Measurements from ENCODE around the gene LAMP1. TPM values are rescaled to one million over a fixed set of nuclear protein-coding genes. Genes with fewer than 3 reads are reported as not detected.

LAMP1 gene
- total and polyA plus RNA-seq, 2 donors (not counting 1 experiment from before 2014, with no cell fraction given), result 52.1 to 96.1 TPM

DNA sequence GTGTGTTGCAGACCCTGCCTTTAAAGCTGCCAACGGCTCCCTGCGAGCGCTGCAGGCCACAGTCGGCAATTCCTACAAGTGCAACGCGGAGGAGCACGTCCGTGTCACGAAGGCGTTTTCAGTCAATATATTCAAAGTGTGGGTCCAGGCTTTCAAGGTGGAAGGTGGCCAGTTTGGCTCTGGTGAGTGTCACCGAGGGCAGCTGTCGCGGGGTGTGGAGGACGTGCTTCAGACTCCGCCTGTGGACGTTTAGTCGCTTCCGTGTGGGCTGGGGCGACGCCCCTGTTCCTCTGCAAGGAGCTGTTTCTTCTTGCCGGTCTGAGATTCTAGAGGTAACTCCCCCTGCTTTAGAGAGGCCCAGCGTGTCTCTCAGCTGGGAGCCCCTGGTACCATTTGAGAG lies 24.5 kb downstream of the LAMP1 start:
- Histone ChIP-seq H3K4me2 (replicated peaks; ENCODE audit: low read depth, low read length, poor library complexity, severe bottlenecking) (no peak overlapping the region), H3K9ac (ENCODE audit: low read length) (no peak overlapping the region), H3K9me3 (ENCODE audit: control extremely low read depth in 1 of 3, control insufficient read depth in 2 of 3, insufficient read depth in 1 of 3, low read length in 2 of 3) (peaks cover 0 to 7% (median 0%) of the 10 kb centered on the region in 3 donors), H3K4me3 (ENCODE audit: control extremely low read depth in 1 of 5, extremely low read depth in 1 of 5, insufficient read depth in 1 of 5, low read depth in 2 of 5, low read length in 4 of 5) (no peak overlapping the region), H3K36me3 (replicated peaks in 1 of 2; ENCODE audit: control extremely low read depth in 1 of 2, control insufficient read depth in 1 of 2, extremely low read depth in 1 of 2, insufficient read depth in 2 of 2, low read length in 1 of 2) (peaks cover 0 to 59% of the 10 kb centered on the region in 2 experiments), H2AFZ (ENCODE audit: insufficient read depth, low read depth, low read length, poor library complexity, severe bottlenecking) (no peak overlapping the region), H3K27me3 (replicated peaks in 1 of 4; ENCODE audit: control extremely low read depth in 1 of 4, control insufficient read depth in 3 of 4, insufficient read depth in 4 of 4, low read length in 3 of 4) (no peaks in the 10 kb centered on the region), H4K20me1 (ENCODE audit: control insufficient read depth, insufficient read depth, low read length, poor library complexity, severe bottlenecking) (peaks cover 14% of the 10 kb centered on the region), H3K27ac (ENCODE audit: low read length in 2 of 2) (no peak overlapping the region), H3K4me1 (ENCODE audit: control insufficient read depth in 2 of 2, insufficient read depth in 2 of 2, low read length in 2 of 2) (no peaks in the 10 kb centered on the region), H3K79me2 (ENCODE audit: control insufficient read depth, insufficient read depth, low read length) (peaks cover 4% of the 10 kb centered on the region)
- intact Hi-C loops (cut with micrococcal nuclease), result no loop called here
- POLR2A ChIA-PET, result no interaction called here
- Mint-ChIP-seq H3K9me3 (ENCODE audit: insufficient read depth) (no peaks in the 10 kb centered on the region), H3K4me1 (no peaks in the 10 kb centered on the region), H3K4me3 (no peak overlapping the region), H3K27ac (no peak overlapping the region), H3K27me3 (no peaks in the 10 kb centered on the region)
- WGBS (ENCODE audit: insufficient coverage), result 98% methylated on average over 21 of the region's 22 CpGs
- DNase-seq (no peak), ATAC-seq (ENCODE audit: low read depth) (no peak)
- TF ChIP-seq EZH2 (IDR thresholded peaks at IDR 0.05; ENCODE audit: borderline replicate concordance, insufficient read depth, low read depth, low read length, poor library complexity, severe bottlenecking), result no peak
- TF ChIP-seq, protein P1, sequence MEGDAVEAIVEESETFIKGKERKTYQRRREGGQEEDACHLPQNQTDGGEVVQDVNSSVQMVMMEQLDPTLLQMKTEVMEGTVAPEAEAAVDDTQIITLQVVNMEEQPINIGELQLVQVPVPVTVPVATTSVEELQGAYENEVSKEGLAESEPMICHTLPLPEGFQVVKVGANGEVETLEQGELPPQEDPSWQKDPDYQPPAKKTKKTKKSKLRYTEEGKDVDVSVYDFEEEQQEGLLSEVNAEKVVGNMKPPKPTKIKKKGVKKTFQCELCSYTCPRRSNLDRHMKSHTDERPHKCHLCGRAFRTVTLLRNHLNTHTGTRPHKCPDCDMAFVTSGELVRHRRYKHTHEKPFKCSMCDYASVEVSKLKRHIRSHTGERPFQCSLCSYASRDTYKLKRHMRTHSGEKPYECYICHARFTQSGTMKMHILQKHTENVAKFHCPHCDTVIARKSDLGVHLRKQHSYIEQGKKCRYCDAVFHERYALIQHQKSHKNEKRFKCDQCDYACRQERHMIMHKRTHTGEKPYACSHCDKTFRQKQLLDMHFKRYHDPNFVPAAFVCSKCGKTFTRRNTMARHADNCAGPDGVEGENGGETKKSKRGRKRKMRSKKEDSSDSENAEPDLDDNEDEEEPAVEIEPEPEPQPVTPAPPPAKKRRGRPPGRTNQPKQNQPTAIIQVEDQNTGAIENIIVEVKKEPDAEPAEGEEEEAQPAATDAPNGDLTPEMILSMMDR (IDR thresholded peaks at IDR 0.05), result no peak
- CTCF ChIA-PET, result no interaction called here

DNA sequence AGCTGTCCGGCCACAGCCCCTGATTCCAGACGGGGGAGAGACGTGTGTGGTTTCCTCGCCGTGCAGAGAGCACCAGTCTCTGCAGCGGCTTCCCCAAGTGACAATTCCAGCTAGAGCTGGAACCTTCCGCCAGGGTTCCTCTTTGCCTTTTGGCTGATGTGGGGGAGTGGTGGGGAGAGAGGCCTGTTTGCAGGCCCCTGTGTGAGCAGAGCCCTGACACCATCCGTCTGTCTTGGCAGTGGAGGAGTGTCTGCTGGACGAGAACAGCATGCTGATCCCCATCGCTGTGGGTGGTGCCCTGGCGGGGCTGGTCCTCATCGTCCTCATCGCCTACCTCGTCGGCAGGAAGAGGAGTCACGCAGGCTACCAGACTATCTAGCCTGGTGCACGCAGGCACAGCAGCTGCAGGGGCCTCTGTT lies 25.0 kb downstream of the LAMP1 start:
- Mint-ChIP-seq H3K4me3 (no peak overlapping the region), H3K4me1 (no peaks in the 10 kb centered on the region), H3K27me3 (no peaks in the 10 kb centered on the region), H3K27ac (no peak overlapping the region), H3K9me3 (ENCODE audit: insufficient read depth) (no peaks in the 10 kb centered on the region)
- 98% methylated on average over 16 of the region's 17 CpGs for WGBS (ENCODE audit: insufficient coverage)
- Histone ChIP-seq H3K36me3 (replicated peaks in 1 of 2; ENCODE audit: control extremely low read depth in 1 of 2, control insufficient read depth in 1 of 2, extremely low read depth in 1 of 2, insufficient read depth in 2 of 2, low read length in 1 of 2) (peaks cover 0 to 59% of the 10 kb centered on the region in 2 experiments), H3K4me2 (replicated peaks; ENCODE audit: low read depth, low read length, poor library complexity, severe bottlenecking) (no peak overlapping the region), H3K4me3 (ENCODE audit: control extremely low read depth in 1 of 5, extremely low read depth in 1 of 5, insufficient read depth in 1 of 5, low read depth in 2 of 5, low read length in 4 of 5) (no peak overlapping the region), H3K9ac (ENCODE audit: low read length) (no peak overlapping the region), H3K27me3 (replicated peaks in 1 of 4; ENCODE audit: control extremely low read depth in 1 of 4, control insufficient read depth in 3 of 4, insufficient read depth in 4 of 4, low read length in 3 of 4) (no peaks in the 10 kb centered on the region), H4K20me1 (ENCODE audit: control insufficient read depth, insufficient read depth, low read length, poor library complexity, severe bottlenecking) (peaks cover 14% of the 10 kb centered on the region), H3K79me2 (ENCODE audit: control insufficient read depth, insufficient read depth, low read length) (peaks cover 1% of the 10 kb centered on the region), H2AFZ (ENCODE audit: insufficient read depth, low read depth, low read length, poor library complexity, severe bottlenecking) (no peak overlapping the region), H3K9me3 (ENCODE audit: control extremely low read depth in 1 of 3, control insufficient read depth in 2 of 3, insufficient read depth in 1 of 3, low read length in 2 of 3) (peaks cover 0 to 7% (median 0%) of the 10 kb centered on the region in 3 donors), H3K27ac (ENCODE audit: low read length in 2 of 2) (no peak overlapping the region), H3K4me1 (ENCODE audit: control insufficient read depth in 2 of 2, insufficient read depth in 2 of 2, low read length in 2 of 2) (no peaks in the 10 kb centered on the region)
- ChIA-PET POLR2A (no interaction called here), CTCF (no interaction called here)
- intact Hi-C loops (cut with micrococcal nuclease), result no loop called here
- DNase-seq, result no peak
- no peak for ATAC-seq (ENCODE audit: low read depth)
- TF ChIP-seq, protein P1 (IDR thresholded peaks at IDR 0.05), result no peak
- TF ChIP-seq EZH2 (IDR thresholded peaks at IDR 0.05; ENCODE audit: borderline replicate concordance, insufficient read depth, low read depth, low read length, poor library complexity, severe bottlenecking), result no peak
